H1 (cell line): ENCODE results near the gene LRRFIP1. TPM values are rescaled to one million over a fixed set of nuclear protein-coding genes. Genes with fewer than 3 reads are reported as not detected.

Experiments used
- GTF2F1 ChIP-seq: IDR thresholded peaks from 2 replicates; pipeline ENCODE4 v1.6.1; 2012; ENCODE audit warnings: low read depth, low read length, improper control_type of control experiment, borderline replicate concordance
- JUN ChIP-seq: IDR thresholded peaks from 2 replicates; pipeline ENCODE4 v1.6.1; 2011; ENCODE audit warnings: low read depth, mild to moderate bottlenecking, improper control_type of control experiment, low read length
- KDM1A ChIP-seq: fragments of 200-600, 300-600 bp; sonication (generic); IDR thresholded peaks from 2 replicates; pipeline ENCODE4 v1.7.1; 2016; ENCODE audit warnings: mild to moderate bottlenecking, low read length, borderline replicate concordance
- polyA plus RNA-seq, 7 experiments: library from polyadenylated mRNA; depleted of rRNA in 3 of 7; stranded (reverse) in 5 of 7; unstranded in 2 of 7; fragments of >200 nt in 5 of 7; fragments of 200-250 nt in 2 of 7; gene quantifications; 1 replicate in 5 of 7; 2 replicates in 1 of 7; 4 replicates in 1 of 7; pipeline versions ENCODE4 v1.2.1 to v1.2.3, GENCODE V29; 2011 to 2013; ENCODE audit warnings: missing spikeins in 2 of 7, mixed read lengths in 2 of 7
- total RNA-seq: library from RNA; stranded (reverse); fragmentation: NEBNext Ultra II Directional; extraction: Animal tissue kit (Norgen Biotek cat#: 25700); gene quantifications from 2 replicates; pipeline ENCODE4 v1.2.1, GENCODE V29; 2021
- TF ChIP-seq, protein P1 (sequence below): fragments of 300-600 bp; sonication (generic); IDR thresholded peaks from 2 replicates; pipeline ENCODE4 v1.7.1; 2012; ENCODE audit warnings: low read length, moderate library complexity, mild to moderate bottlenecking, inconsistent platforms; ENCODE audit not compliant: insufficient replicate concordance

LRRFIP1 gene
- total and polyA plus RNA-seq, 2 of the 8 experiments (the other 6 are each of a cell fraction or from before 2014, with no cell fraction given) = 12.1 to 75.8 TPM

DNA sequence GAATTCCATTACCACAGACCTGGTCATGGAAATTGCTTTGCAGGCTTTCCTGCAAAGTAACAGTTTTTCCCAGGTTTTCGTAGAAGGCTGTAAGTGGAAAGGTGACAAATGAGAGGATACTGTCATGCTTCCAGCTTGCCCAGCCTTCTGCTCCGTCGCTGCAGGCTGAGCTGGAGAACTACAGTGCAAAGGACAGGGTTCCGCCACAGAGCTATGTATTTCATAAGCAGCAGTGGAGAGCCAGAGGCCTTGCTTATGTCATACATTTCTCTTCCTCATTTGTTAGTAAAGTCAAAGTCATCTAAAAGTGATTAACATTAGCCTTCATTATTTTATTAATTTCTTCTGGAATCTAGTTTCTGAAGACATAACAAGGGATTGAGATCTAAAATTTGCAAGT lies 98.3 kb downstream of the LRRFIP1 start (continued):
- TF ChIP-seq, protein P1, sequence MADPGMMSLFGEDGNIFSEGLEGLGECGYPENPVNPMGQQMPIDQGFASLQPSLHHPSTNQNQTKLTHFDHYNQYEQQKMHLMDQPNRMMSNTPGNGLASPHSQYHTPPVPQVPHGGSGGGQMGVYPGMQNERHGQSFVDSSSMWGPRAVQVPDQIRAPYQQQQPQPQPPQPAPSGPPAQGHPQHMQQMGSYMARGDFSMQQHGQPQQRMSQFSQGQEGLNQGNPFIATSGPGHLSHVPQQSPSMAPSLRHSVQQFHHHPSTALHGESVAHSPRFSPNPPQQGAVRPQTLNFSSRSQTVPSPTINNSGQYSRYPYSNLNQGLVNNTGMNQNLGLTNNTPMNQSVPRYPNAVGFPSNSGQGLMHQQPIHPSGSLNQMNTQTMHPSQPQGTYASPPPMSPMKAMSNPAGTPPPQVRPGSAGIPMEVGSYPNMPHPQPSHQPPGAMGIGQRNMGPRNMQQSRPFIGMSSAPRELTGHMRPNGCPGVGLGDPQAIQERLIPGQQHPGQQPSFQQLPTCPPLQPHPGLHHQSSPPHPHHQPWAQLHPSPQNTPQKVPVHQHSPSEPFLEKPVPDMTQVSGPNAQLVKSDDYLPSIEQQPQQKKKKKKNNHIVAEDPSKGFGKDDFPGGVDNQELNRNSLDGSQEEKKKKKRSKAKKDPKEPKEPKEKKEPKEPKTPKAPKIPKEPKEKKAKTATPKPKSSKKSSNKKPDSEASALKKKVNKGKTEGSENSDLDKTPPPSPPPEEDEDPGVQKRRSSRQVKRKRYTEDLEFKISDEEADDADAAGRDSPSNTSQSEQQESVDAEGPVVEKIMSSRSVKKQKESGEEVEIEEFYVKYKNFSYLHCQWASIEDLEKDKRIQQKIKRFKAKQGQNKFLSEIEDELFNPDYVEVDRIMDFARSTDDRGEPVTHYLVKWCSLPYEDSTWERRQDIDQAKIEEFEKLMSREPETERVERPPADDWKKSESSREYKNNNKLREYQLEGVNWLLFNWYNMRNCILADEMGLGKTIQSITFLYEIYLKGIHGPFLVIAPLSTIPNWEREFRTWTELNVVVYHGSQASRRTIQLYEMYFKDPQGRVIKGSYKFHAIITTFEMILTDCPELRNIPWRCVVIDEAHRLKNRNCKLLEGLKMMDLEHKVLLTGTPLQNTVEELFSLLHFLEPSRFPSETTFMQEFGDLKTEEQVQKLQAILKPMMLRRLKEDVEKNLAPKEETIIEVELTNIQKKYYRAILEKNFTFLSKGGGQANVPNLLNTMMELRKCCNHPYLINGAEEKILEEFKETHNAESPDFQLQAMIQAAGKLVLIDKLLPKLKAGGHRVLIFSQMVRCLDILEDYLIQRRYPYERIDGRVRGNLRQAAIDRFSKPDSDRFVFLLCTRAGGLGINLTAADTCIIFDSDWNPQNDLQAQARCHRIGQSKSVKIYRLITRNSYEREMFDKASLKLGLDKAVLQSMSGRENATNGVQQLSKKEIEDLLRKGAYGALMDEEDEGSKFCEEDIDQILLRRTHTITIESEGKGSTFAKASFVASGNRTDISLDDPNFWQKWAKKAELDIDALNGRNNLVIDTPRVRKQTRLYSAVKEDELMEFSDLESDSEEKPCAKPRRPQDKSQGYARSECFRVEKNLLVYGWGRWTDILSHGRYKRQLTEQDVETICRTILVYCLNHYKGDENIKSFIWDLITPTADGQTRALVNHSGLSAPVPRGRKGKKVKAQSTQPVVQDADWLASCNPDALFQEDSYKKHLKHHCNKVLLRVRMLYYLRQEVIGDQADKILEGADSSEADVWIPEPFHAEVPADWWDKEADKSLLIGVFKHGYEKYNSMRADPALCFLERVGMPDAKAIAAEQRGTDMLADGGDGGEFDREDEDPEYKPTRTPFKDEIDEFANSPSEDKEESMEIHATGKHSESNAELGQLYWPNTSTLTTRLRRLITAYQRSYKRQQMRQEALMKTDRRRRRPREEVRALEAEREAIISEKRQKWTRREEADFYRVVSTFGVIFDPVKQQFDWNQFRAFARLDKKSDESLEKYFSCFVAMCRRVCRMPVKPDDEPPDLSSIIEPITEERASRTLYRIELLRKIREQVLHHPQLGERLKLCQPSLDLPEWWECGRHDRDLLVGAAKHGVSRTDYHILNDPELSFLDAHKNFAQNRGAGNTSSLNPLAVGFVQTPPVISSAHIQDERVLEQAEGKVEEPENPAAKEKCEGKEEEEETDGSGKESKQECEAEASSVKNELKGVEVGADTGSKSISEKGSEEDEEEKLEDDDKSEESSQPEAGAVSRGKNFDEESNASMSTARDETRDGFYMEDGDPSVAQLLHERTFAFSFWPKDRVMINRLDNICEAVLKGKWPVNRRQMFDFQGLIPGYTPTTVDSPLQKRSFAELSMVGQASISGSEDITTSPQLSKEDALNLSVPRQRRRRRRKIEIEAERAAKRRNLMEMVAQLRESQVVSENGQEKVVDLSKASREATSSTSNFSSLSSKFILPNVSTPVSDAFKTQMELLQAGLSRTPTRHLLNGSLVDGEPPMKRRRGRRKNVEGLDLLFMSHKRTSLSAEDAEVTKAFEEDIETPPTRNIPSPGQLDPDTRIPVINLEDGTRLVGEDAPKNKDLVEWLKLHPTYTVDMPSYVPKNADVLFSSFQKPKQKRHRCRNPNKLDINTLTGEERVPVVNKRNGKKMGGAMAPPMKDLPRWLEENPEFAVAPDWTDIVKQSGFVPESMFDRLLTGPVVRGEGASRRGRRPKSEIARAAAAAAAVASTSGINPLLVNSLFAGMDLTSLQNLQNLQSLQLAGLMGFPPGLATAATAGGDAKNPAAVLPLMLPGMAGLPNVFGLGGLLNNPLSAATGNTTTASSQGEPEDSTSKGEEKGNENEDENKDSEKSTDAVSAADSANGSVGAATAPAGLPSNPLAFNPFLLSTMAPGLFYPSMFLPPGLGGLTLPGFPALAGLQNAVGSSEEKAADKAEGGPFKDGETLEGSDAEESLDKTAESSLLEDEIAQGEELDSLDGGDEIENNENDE = no peak
- TF ChIP-seq KDM1A (no peak), GTF2F1 (no peak), JUN (no peak)
